KOPT-K1 (cell line): ENCODE data around the gene CCDC174.

ENCODE experiments used
- H3K27ac ChIP-seq: fragments of 200-600 bp; sonication (generic); 2 replicates; pipeline ENCODE4 v1.5.1; 2016; ENCODE audit warnings: antibody characterized with exemption, mild to moderate bottlenecking, low read depth, low read length; ENCODE audit not compliant: poor library complexity, severe bottlenecking
- H3K36me3 ChIP-seq: fragments of 200-600 bp; sonication (generic); 2 replicates; pipeline ENCODE4 v1.5.1; 2017; ENCODE audit warnings: antibody characterized with exemption, mild to moderate bottlenecking, low read length, moderate library complexity; ENCODE audit not compliant: insufficient read depth
- H3K9me3 ChIP-seq: fragments of 200-600 bp; sonication (generic); 2 replicates; pipeline ENCODE4 v1.5.1; 2017; ENCODE audit warnings: antibody characterized with exemption, low read length, mild to moderate bottlenecking; ENCODE audit not compliant: insufficient read depth, poor library complexity, severe bottlenecking

Gene CCDC174

DNA sequence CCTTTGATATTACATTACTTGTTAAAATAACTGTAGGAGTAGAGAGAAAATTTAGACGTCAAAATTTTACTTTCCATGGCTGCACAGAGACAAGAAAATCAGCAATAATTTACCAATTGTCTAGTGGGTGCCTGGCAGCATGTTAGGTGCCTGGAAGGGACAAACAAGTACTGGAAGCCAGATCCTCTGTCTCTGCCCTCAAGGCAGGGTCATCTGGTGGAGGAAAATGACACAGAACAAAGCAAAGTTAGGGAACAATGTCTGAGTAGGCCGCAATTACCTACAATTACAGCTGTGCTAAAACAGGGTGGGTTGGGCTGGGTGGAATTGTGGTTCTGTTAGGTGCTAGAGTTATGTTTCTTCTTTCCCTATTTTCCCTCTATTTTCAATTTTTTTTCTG is 7.4 kb downstream of the CCDC174 start:
- Histone ChIP-seq H3K9me3 (no peaks in the 10 kb centered on the region), H3K36me3 (peaks cover 100% of the 10 kb centered on the region), H3K27ac (no peak overlapping the region)

GRCh38 chr3:14660942-14661341 is 9.4 kb downstream of the CCDC174 start:
- peaks cover 100% of the 10 kb centered on the region for H3K36me3 ChIP-seq
- H3K27ac ChIP-seq: no peak overlapping the region
- H3K9me3 ChIP-seq: no peaks in the 10 kb centered on the region

GRCh38 chr3:14663396-14664135 is 12.0 kb downstream of the CCDC174 start:
- Histone ChIP-seq H3K36me3 (peaks cover 100% of the 10 kb centered on the region), H3K27ac (no peak overlapping the region), H3K9me3 (no peaks in the 10 kb centered on the region)

- peaks cover 100% of the 10 kb centered on the region for H3K36me3 ChIP-seq
- no peaks in the 10 kb centered on the region for H3K9me3 ChIP-seq
Observed at GRCh38 chr3:14664170-14664569, 12.6 kb downstream of the CCDC174 start.

DNA sequence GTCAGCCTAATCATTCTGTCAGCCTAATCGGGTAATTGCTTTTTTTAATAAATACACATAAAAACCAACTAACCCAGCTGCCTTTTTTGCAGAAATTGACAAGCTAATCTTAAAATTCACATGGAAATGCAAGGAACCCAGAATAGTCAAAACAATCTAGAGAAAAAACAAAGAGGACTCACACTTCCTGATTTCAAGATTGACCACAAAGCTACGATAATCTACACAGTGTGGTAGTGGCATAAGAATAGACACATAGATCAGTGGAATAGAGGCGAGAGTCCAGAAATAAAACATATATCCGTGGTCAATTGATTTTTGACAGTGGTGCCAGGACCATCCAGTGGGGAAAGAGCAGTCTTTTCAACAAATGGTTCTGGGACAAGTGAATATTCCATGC is 21.0 kb downstream of the CCDC174 start:
- no peak overlapping the region for H3K27ac ChIP-seq
- H3K9me3 ChIP-seq: no peaks in the 10 kb centered on the region
- H3K36me3 ChIP-seq: peaks cover 59% of the 10 kb centered on the region

More at GRCh38 chr3:14664170-14664569, 12.6 kb downstream of the CCDC174 start:
- no peak overlapping the region for H3K27ac ChIP-seq

GRCh38 chr3:14674841-14675240 is 23.3 kb downstream of the CCDC174 start, which contains the start of gene C3orf20:
Gene C3orf20 (plus strand): TSS chr3:14675141. CDS start chr3:14682714, 7,573 bp downstream.
- H3K27ac ChIP-seq: no peak within 1 kb of the TSS
- H3K36me3 ChIP-seq: peaks cover 36% of the 10 kb centered on the region
- peaks cover 2% of the 10 kb centered on the region for H3K9me3 ChIP-seq

- Histone ChIP-seq H3K27ac (no peak overlapping the region), H3K36me3 (peaks cover 16% of the 10 kb centered on the region), H3K9me3 (peaks cover 7% of the 10 kb centered on the region)
Observed at GRCh38 chr3:14676881-14677280, 25.3 kb downstream of the CCDC174 start.

DNA sequence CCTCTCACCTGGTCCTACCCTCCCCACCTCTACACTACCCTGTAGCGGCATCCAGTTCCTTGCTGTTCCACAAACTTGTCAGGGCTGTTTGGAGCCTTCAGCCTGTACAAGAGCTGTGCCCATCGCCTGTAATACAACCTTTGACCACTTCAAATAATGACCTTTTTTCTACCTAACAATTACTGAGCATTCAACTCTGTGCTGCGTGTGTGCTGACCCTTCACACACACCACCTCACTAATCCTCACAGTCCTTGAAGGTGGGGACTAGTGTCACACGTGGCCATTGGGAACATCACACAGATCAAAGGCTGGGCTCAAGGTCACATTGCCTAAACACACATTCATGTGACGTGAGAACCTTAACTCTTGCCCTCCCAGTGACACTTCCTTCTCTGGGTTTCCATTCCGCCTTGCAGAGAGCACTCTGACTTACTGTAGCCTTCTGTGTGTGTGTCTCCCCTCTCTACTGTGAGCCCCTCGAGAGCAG is 26.5 kb downstream of the CCDC174 start:
- Histone ChIP-seq H3K27ac (no peak overlapping the region), H3K9me3 (peaks cover 7% of the 10 kb centered on the region), H3K36me3 (0 out of 2 replicates have a peak, but pooled peaks cover 4% of the 10 kb centered on the region)

GRCh38 chr3:14680115-14680514 is 28.6 kb downstream of the CCDC174 start:
- Histone ChIP-seq H3K36me3 (no peaks in the 10 kb centered on the region), H3K27ac (no peak overlapping the region), H3K9me3 (peaks cover 7% of the 10 kb centered on the region)

DNA sequence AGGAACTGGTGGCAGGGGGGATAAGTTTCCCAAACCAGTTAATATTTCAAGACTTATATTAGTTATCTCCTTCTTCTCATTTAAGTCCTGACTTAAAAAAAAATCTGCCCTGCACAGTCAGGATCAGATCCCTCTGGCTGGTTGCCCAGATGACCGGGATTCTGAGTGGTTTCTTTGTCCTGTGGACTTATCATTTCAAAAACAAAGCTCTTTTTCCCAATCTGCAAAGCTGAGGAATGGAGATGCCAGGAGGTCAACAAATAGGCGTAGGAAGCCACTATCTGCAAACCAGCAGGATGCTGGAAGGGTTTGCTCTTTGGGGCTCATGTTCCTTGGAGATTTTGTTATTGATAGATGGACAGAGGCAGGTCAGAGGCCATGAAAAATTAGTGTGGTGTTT is 29.2 kb downstream of the CCDC174 start:
- Histone ChIP-seq H3K9me3 (peaks cover 7% of the 10 kb centered on the region), H3K36me3 (no peaks in the 10 kb centered on the region), H3K27ac (no peak overlapping the region)

DNA sequence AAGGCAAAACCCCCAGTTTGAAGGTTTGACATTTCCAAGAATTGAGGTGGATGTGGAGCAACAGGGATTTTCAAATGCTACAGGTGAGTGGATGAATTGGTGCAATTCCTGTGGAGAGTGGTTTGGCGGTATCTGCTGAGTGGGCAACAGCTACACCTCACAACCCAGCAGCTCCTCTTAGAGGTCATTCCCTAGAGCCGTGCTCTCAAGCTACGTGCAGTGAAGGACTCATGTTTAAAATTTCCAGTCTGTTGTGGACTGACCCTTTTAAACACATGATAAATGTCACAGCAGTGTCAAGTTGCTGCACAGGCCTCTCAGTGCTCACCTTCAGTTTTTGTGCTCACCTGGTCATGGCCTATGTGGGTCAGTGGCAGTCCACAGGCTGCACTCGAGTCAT is 32.9 kb downstream of the CCDC174 start:
- H3K9me3 ChIP-seq: peaks cover 7% of the 10 kb centered on the region
- H3K36me3 ChIP-seq: no peaks in the 10 kb centered on the region
- H3K27ac ChIP-seq: no peak overlapping the region

DNA sequence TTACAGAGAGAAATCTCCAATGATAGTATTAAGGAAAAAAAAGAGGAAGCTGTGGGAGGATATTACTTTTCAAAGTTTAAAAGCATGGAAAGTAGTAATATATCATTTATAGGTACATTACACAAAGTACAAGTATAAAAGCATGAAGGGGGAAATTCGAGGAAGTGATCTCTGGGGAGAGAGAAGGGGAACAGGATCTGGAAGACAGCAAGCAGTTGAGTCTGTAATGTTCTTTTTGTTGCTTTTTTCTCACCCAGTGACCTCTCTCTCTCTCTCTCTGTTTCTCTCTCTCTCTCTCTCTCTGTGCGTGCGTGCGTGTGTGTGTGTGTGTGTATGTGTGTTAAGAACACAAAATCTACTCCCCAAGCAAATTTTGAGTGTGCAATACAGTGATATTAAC is 33.6 kb downstream of the CCDC174 start:
- H3K9me3 ChIP-seq: peaks cover under 1% of the 10 kb centered on the region

GRCh38 chr3:14687360-14687759 is 35.8 kb downstream of the CCDC174 start:
- Histone ChIP-seq H3K27ac (no peak overlapping the region), H3K9me3 (no peaks in the 10 kb centered on the region), H3K36me3 (no peaks in the 10 kb centered on the region)

More for the DNA sequence above, 33.6 kb downstream of the CCDC174 start:
- H3K36me3 ChIP-seq: no peaks in the 10 kb centered on the region
- no peak overlapping the region for H3K27ac ChIP-seq

- no peak overlapping the region for H3K27ac ChIP-seq
- no peaks in the 10 kb centered on the region for H3K9me3 ChIP-seq
- no peaks in the 10 kb centered on the region for H3K36me3 ChIP-seq
Observed at GRCh38 chr3:14688525-14688924, 37.0 kb downstream of the CCDC174 start.

- Histone ChIP-seq H3K9me3 (no peaks in the 10 kb centered on the region), H3K27ac (no peak overlapping the region), H3K36me3 (no peaks in the 10 kb centered on the region)
Observed at GRCh38 chr3:14689247-14689980, 37.9 kb downstream of the CCDC174 start.
